Mammary epithelial cell (primary cell): ENCODE data around the gene C3.

Source experiments
- EZH2 ChIP-seq: IDR thresholded peaks from 2 replicates; pipeline ENCODE4 v1.6.1; 2012; ENCODE audit warnings: low read length, inconsistent platforms, borderline replicate concordance
- TF ChIP-seq, protein P1 (sequence below), 2 donors: IDR thresholded peaks in 1 of 2; conservative IDR thresholded peaks in 1 of 2; 2 replicates each; pipeline ENCODE4 v1.5.1; 2011 to 2012; ENCODE audit warnings: inconsistent platforms in 2 of 2, low read length in 2 of 2, mild to moderate bottlenecking in 2 of 2, control low read depth in 1 of 2, low read depth in 1 of 2; ENCODE audit not compliant: insufficient read depth in 1 of 2; ENCODE audit errors: extremely low read depth in 1 of 2

DNA sequence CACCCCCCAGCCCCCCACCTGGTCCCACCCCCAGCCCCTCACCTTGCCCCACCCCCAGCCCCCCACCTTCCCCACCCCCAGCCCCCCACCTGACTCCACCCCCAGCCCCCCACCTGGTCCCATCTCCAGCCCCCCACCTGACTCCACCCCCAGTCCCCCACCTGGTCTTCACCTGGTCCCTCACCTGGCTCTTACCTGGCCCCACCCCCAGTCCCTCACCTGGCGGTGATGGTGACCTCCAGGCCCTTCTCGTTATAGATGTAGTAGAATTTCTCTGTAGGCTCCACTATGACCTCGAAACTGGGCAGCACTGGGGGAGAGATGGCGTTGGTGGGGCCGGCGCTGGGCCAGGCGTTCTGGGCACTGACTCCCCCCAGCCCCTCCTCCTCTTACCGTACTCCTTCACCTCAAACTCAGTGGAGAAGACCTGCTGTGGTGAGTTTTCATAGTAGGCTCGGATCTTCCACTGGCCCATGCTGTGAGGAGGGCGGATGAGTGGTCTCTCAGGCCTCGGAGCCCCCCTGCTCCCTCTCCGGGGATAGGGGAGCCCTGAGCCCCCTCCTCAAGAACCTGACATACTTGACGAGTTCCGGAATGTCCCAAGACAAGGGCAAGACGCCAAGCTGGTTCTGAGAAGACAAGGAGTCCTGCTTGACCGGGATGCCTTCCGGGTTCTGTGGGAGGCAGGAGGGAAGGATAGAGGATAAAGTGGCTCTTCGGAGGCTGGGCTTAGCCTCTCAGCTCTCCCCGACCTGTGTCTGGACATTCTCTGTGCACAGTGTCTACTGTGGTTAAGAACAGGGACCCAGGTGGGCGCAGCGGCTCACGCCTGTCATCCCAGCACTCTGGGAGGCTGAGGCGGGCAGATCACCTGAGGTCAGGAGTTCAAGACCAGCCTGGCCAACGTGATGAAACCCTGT, 6.4 kb downstream of the C3 start:
- TF ChIP-seq, protein P1, sequence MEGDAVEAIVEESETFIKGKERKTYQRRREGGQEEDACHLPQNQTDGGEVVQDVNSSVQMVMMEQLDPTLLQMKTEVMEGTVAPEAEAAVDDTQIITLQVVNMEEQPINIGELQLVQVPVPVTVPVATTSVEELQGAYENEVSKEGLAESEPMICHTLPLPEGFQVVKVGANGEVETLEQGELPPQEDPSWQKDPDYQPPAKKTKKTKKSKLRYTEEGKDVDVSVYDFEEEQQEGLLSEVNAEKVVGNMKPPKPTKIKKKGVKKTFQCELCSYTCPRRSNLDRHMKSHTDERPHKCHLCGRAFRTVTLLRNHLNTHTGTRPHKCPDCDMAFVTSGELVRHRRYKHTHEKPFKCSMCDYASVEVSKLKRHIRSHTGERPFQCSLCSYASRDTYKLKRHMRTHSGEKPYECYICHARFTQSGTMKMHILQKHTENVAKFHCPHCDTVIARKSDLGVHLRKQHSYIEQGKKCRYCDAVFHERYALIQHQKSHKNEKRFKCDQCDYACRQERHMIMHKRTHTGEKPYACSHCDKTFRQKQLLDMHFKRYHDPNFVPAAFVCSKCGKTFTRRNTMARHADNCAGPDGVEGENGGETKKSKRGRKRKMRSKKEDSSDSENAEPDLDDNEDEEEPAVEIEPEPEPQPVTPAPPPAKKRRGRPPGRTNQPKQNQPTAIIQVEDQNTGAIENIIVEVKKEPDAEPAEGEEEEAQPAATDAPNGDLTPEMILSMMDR (conservative IDR thresholded peaks at IDR 0.05 in 1 of 2, IDR thresholded peaks at IDR 0.05 in 1 of 2; ENCODE audit: extremely low read depth in 1 of 2, insufficient read depth in 1 of 2, low read depth in 1 of 2, low read length in 2 of 2), result no peak
- no peak for TF ChIP-seq EZH2
